Endothelial cell of umbilical vein (primary cell): ENCODE measurements around the gene OSBP2. TPM values are rescaled to one million over a fixed set of nuclear protein-coding genes. Genes with fewer than 3 reads are reported as not detected.
A peak's percentile ranks its signal among the peaks of the same experiment; 100 is the strongest.

ENCODE experiments used
- BruUV-seq: library from RNA; stranded (reverse); fragments of 400-500 nt; replicated peaks from 2 replicates; lab custom pipeline; 2021; lab: Mats Ljungman, UMichigan
- CTCF ChIA-PET: fragments of 300-600, 350-600 bp; sonication (Branson Sonifier 250); formaldehyde crosslinking; loops from one replicate; lab custom pipeline; 2021; ENCODE audit warnings: antibody characterized with exemption, inconsistent platforms; lab: Charles Lee
- POLR2A ChIA-PET: fragments of 300-600, 350-600 bp; sonication (Branson Sonifier 250); formaldehyde crosslinking; loops from one replicate; lab custom pipeline; 2021; ENCODE audit warnings: antibody characterized with exemption, inconsistent platforms; lab: Charles Lee
- DNase-seq: peaks from one replicate; pipeline ENCODE4 v3.0.0-alpha.2; 2011; ENCODE audit warnings: low read depth, low spot score
- FAIRE-seq: peaks from 2 replicates; lab custom pipeline; 2011; peaks lifted over from hg19 to GRCh38; lab: Jason Lieb, UNC
- H2AFZ ChIP-seq: 2 replicates; pipeline ENCODE4 v1.6.0; 2012; ENCODE audit warnings: low read depth, low read length, control low read depth, inconsistent platforms
- H3K27ac ChIP-seq: 2 replicates; pipeline ENCODE4 v1.5.1; 2011; ENCODE audit warnings: low read depth, mild to moderate bottlenecking, control low read depth, low read length, moderate library complexity; ENCODE audit not compliant: insufficient read depth
- H3K27me3 ChIP-seq, 2 experiments: 2 replicates each; pipeline versions ENCODE4 v1.6.0 to v1.6.1; 2011; ENCODE audit warnings: low read length in 2 of 2, mixed read lengths in 1 of 2; ENCODE audit not compliant: control insufficient read depth in 2 of 2, insufficient read depth in 2 of 2
- H3K36me3 ChIP-seq, 2 experiments: 2 replicates in 1 of 2; 3 replicates in 1 of 2; pipeline ENCODE4 v1.5.1; 2011; ENCODE audit warnings: low read length in 2 of 2, mild to moderate bottlenecking in 1 of 2, moderate library complexity in 1 of 2; ENCODE audit not compliant: control insufficient read depth in 2 of 2, insufficient read depth in 2 of 2; ENCODE audit errors: extremely low read depth in 1 of 2
- H3K4me1 ChIP-seq: 3 replicates; pipeline ENCODE4 v1.5.1; 2011; ENCODE audit warnings: mild to moderate bottlenecking, low read length; ENCODE audit not compliant: control insufficient read depth, insufficient read depth; ENCODE audit errors: extremely low read depth
- H3K4me2 ChIP-seq: 2 replicates; pipeline ENCODE4 v1.6.1; 2011; ENCODE audit warnings: low read length, control low read depth, mixed read lengths; ENCODE audit not compliant: insufficient read depth
- H3K4me3 ChIP-seq, 3 experiments: fragments of 200-600 bp in 1 of 3; sonication (generic), shearing (Covaris generic) in 1 of 3; replicated peaks in 1 of 3; 2 replicates each; pipeline ENCODE4 v1.5.1; 2011 to 2016; ENCODE audit warnings: control low read depth in 3 of 3, low read length in 3 of 3, mild to moderate bottlenecking in 2 of 3, inconsistent platforms in 1 of 3, low read depth in 1 of 3, moderate library complexity in 1 of 3; ENCODE audit not compliant: insufficient read depth in 1 of 3
- H3K79me2 ChIP-seq: 2 replicates; pipeline ENCODE4 v1.6.0; 2012; ENCODE audit warnings: low read length, inconsistent platforms; ENCODE audit not compliant: control insufficient read depth, insufficient read depth
- H3K9ac ChIP-seq: replicated peaks from 2 replicates; pipeline ENCODE3; 2011; ENCODE audit warnings: low read length, control low read depth; ENCODE audit not compliant: insufficient read depth; ENCODE audit errors: extremely low read depth
- H3K9me1 ChIP-seq: replicated peaks from 3 replicates; pipeline ENCODE4 v1.6.0; 2011; ENCODE audit warnings: mild to moderate bottlenecking, low read length; ENCODE audit not compliant: control insufficient read depth, insufficient read depth; ENCODE audit errors: extremely low read depth
- H3K9me3 ChIP-seq: replicated peaks from 2 replicates; pipeline ENCODE4 v1.5.1; 2012; ENCODE audit warnings: low read length, inconsistent platforms; ENCODE audit not compliant: control insufficient read depth, insufficient read depth
- H4K20me1 ChIP-seq: replicated peaks from 2 replicates; pipeline ENCODE3; 2011; ENCODE audit warnings: mild to moderate bottlenecking, low read length; ENCODE audit not compliant: control insufficient read depth, insufficient read depth; ENCODE audit errors: extremely low read depth
- CTCF ChIP-seq, 2 donors: IDR thresholded peaks; 1 replicate in 1 of 2; 2 replicates in 1 of 2; pipeline ENCODE4 v1.5.1; 2011; ENCODE audit warnings: low read length in 2 of 2, mild to moderate bottlenecking in 2 of 2, moderate library complexity in 2 of 2, control low read depth in 1 of 2, inconsistent platforms in 1 of 2, low read depth in 1 of 2; ENCODE audit not compliant: insufficient read depth in 1 of 2; ENCODE audit errors: extremely low read depth in 1 of 2
- EZH2 ChIP-seq: IDR thresholded peaks from 2 replicates; pipeline ENCODE4 v1.6.1; 2012; ENCODE audit warnings: borderline replicate concordance, low read depth, mild to moderate bottlenecking, moderate library complexity, low read length, inconsistent platforms; ENCODE audit not compliant: severe bottlenecking
- FOS ChIP-seq: IDR thresholded peaks from 2 replicates; pipeline ENCODE4 v1.6.1; 2011; ENCODE audit warnings: mild to moderate bottlenecking, low read length, moderate library complexity, borderline replicate concordance; ENCODE audit not compliant: insufficient read depth
- GATA2 ChIP-seq: IDR thresholded peaks from 2 replicates; pipeline ENCODE4 v1.7.0; 2011; ENCODE audit warnings: low read depth, mild to moderate bottlenecking, moderate library complexity, mixed read lengths, low read length; ENCODE audit not compliant: insufficient read length, insufficient read depth
- JUN ChIP-seq: IDR thresholded peaks from 2 replicates; pipeline ENCODE4 v1.6.1; 2011; ENCODE audit warnings: borderline replicate concordance, low read depth; ENCODE audit not compliant: insufficient read length, insufficient read depth
- MAX ChIP-seq: IDR thresholded peaks from 2 replicates; pipeline ENCODE4 v1.6.1; 2011; ENCODE audit not compliant: insufficient read depth, insufficient read length
- MYC ChIP-seq: IDR thresholded peaks from one replicate; pipeline ENCODE4 v1.6.1; 2011; ENCODE audit warnings: mild to moderate bottlenecking, low read depth, low read length
- POLR2A ChIP-seq: IDR thresholded peaks from 2 replicates; pipeline ENCODE4 v1.6.1; 2012; ENCODE audit warnings: low read depth, mild to moderate bottlenecking, control low read depth, low read length
- POLR2AphosphoS5 ChIP-seq: IDR thresholded peaks from 2 replicates; pipeline ENCODE4 v1.6.1; 2012; ENCODE audit warnings: low read depth, mild to moderate bottlenecking, control low read depth, low read length, moderate library complexity; ENCODE audit not compliant: insufficient read depth
- dilution Hi-C: fragments of 300-500 bp; cut with MboI; formaldehyde crosslinking; loops from one replicate; pipeline ENCODE4 v1.15.0; 2019; ENCODE audit warnings: low sequenced_read_pairs; ENCODE audit not compliant: extremely low pct_ligation_motif_present
- intact Hi-C: fragments of 100-400 bp; cut with micrococcal nuclease; formaldehyde crosslinking; loops from one replicate; pipeline ENCODE4 v1.10.0; 2022
- polyA plus RNA-seq, 4 experiments: library from polyadenylated mRNA; depleted of rRNA in 3 of 4; stranded (reverse) in 3 of 4; unstranded in 1 of 4; fragments of >200 nt; gene quantifications; 2 replicates each; pipeline versions ENCODE4 v1.2.1 to v1.2.3, GENCODE V29; 2011 to 2012; ENCODE audit warnings: missing spikeins in 1 of 4
- total RNA-seq: library from RNA; stranded (reverse); gene quantifications from 2 replicates; pipeline ENCODE4 v1.2.3, GENCODE V29; 2021

Gene OSBP2
- total and polyA plus RNA-seq, 2 donors (not counting 3 experiments of a cell fraction or from before 2014, with no cell fraction given): 4.1 to 7.5 TPM

GRCh38 chr22:30821863-30822215, 127.2 kb downstream of the OSBP2 start:
- no peaks in the 10 kb centered on the region for H4K20me1 ChIP-seq
- BruUV-seq: no TSS peak
- DNase-seq (no peak), FAIRE-seq (no peak)
- ChIA-PET CTCF (interaction anchor here (0.6 to 3.4 kb wide), 5 partner anchors 35 to 435 kb away, joined by 3 to 15 read pairs (median 3); partner anchors contain the start of gene RNF215), POLR2A (no interaction called here)
- H3K9ac ChIP-seq: no peak overlapping the region
- peak overlapping the region in 1 of 3 experiments; percentile 27 for H3K4me3 ChIP-seq
- dilution Hi-C loops: no loop called here
- H3K4me2 ChIP-seq: peak overlapping the region; percentile 48
- intact Hi-C loops: no loop called here
- H3K27ac ChIP-seq: no peak overlapping the region
- H3K9me3 ChIP-seq: no peaks in the 10 kb centered on the region
- peaks cover 34 to 38% of the 10 kb centered on the region in 2 experiments for H3K27me3 ChIP-seq
- no peak overlapping the region for H2AFZ ChIP-seq
- no peaks in the 10 kb centered on the region for H3K9me1 ChIP-seq
- H3K4me1 ChIP-seq: no peaks in the 10 kb centered on the region
- H3K36me3 ChIP-seq: no peaks in the 10 kb centered on the region
- TF ChIP-seq CTCF (IDR thresholded peaks at IDR 0.05; ENCODE audit: extremely low read depth in 1 of 2, insufficient read depth in 1 of 2, low read depth in 1 of 2, low read length in 2 of 2) (no peak), MYC (no peak), JUN (no peak), POLR2AphosphoS5 (no peak), EZH2 (no peak), MAX (no peak), FOS (no peak), GATA2 (no peak), POLR2A (no peak)
- H3K79me2 ChIP-seq: no peaks in the 10 kb centered on the region
